HG02970 (cell line): ENCODE measurements around the gene METTL22.

Source experiments
- ATAC-seq: cut with Tn5 transposase; IDR thresholded peaks from one replicate; pipeline ENCODE4 v1.9.1; 2021; ENCODE audit warnings: mild to moderate bottlenecking, moderate library complexity, moderate number of reproducible peaks; ENCODE audit not compliant: unreplicated experiment, low FRiP score

METTL22 gene

GRCh38 chr16:8663192-8664089 lies 41.9 kb downstream of the METTL22 start:
- no peak for ATAC-seq

GRCh38 chr16:8665529-8665928 lies 44.0 kb downstream of the METTL22 start:
- no peak for ATAC-seq

- no peak for ATAC-seq
Observed at GRCh38 chr16:8667492-8667891, 46.0 kb downstream of the METTL22 start.

GRCh38 chr16:8668113-8668512 lies 46.6 kb downstream of the METTL22 start:
- no peak for ATAC-seq

GRCh38 chr16:8669481-8669880 lies 48.0 kb downstream of the METTL22 start:
- ATAC-seq = no peak

GRCh38 chr16:8670014-8670560 lies 48.6 kb downstream of the METTL22 start:
- no peak for ATAC-seq

- peak; percentile 36 for ATAC-seq
Observed at GRCh38 chr16:8673611-8674412, 52.3 kb downstream of the METTL22 start.

GRCh38 chr16:8674413-8675022 lies 53.0 kb downstream of the METTL22 start, which contains the start of gene ABAT:
ABAT (plus strand) TSS chr16:8674617; CDS start chr16:8735740, 61,123 bp downstream.
- peak; percentile 99 for ATAC-seq

GRCh38 chr16:8675183-8676159 lies 54.0 kb downstream of the METTL22 start:
- no peak for ATAC-seq

GRCh38 chr16:8676160-8676547 lies 54.7 kb downstream of the METTL22 start:
- no peak for ATAC-seq

- no peak for ATAC-seq
Observed at GRCh38 chr16:8676737-8677375, 55.4 kb downstream of the METTL22 start.

- no peak for ATAC-seq
Observed at GRCh38 chr16:8677481-8677880, 56.0 kb downstream of the METTL22 start.

GRCh38 chr16:8678068-8678927 lies 56.8 kb downstream of the METTL22 start:
- no peak for ATAC-seq

- ATAC-seq = no peak
Observed at GRCh38 chr16:8679151-8679550, 57.7 kb downstream of the METTL22 start.

GRCh38 chr16:8682551-8683259 lies 61.2 kb downstream of the METTL22 start:
- no peak for ATAC-seq

GRCh38 chr16:8683640-8684039 lies 62.1 kb downstream of the METTL22 start:
- ATAC-seq = no peak

- ATAC-seq = no peak
Observed at GRCh38 chr16:8685617-8686016, 64.1 kb downstream of the METTL22 start.
